Loucy (cell line): ENCODE measurements around the gene PTS.

ENCODE experiments used
- H2AFZ ChIP-seq: fragments of 200-600 bp; sonication (generic); 2 replicates; pipeline ENCODE4 v1.6.0; 2016; ENCODE audit warnings: antibody characterized with exemption, mild to moderate bottlenecking, low read length, moderate library complexity
- H3F3A ChIP-seq: fragments of 200-600 bp; 2 replicates; pipeline ENCODE4 v1.6.0; 2016; ENCODE audit warnings: antibody characterized with exemption, low read depth, mild to moderate bottlenecking
- H3K27me3 ChIP-seq: fragments of 200-600 bp; sonication (generic); 2 replicates; pipeline ENCODE4 v1.6.1; 2014; ENCODE audit warnings: low read length, mild to moderate bottlenecking; ENCODE audit not compliant: insufficient read depth, poor library complexity, severe bottlenecking
- H3K36me3 ChIP-seq: fragments of 200-600 bp; sonication (generic); 2 replicates; pipeline ENCODE4 v1.6.1; 2016; ENCODE audit warnings: low read length; ENCODE audit not compliant: insufficient read depth
- H3K4me1 ChIP-seq: fragments of 200-600 bp; sonication (generic); 2 replicates; pipeline ENCODE4 v1.5.1; 2014; ENCODE audit warnings: low read length, mild to moderate bottlenecking; ENCODE audit not compliant: insufficient read depth, poor library complexity, severe bottlenecking
- H3K4me2 ChIP-seq: fragments of 200-600 bp; sonication (generic); 2 replicates; pipeline ENCODE4 v1.6.0; 2014; ENCODE audit warnings: antibody characterized with exemption, low read length, low read depth, mild to moderate bottlenecking; ENCODE audit not compliant: poor library complexity, severe bottlenecking
- H3K4me3 ChIP-seq: fragments of 200-600 bp; sonication (generic); 2 replicates; pipeline ENCODE4 v1.5.1; 2014; ENCODE audit warnings: low read length, mild to moderate bottlenecking, mixed read lengths; ENCODE audit not compliant: poor library complexity, severe bottlenecking
- H3K79me2 ChIP-seq: fragments of 200-600 bp; sonication (generic); 2 replicates; pipeline ENCODE4 v1.6.1; 2014; ENCODE audit warnings: low read length; ENCODE audit not compliant: insufficient read depth
- H3K9ac ChIP-seq: fragments of 200-600 bp; sonication (generic); 2 replicates; pipeline ENCODE4 v1.6.0; 2014; ENCODE audit warnings: mild to moderate bottlenecking, low read depth, low read length, moderate library complexity; ENCODE audit not compliant: poor library complexity, severe bottlenecking
- H3K9me2 ChIP-seq: fragments of 200-600 bp; sonication (generic); replicated peaks from 2 replicates; pipeline ENCODE4 v1.6.1; 2016; ENCODE audit warnings: low read depth, low read length, mixed read lengths
- H3K9me3 ChIP-seq: fragments of 200-600 bp; sonication (generic); 2 replicates; pipeline ENCODE4 v1.6.1; 2014; ENCODE audit warnings: mild to moderate bottlenecking, antibody characterized with exemption, low read length, low read depth; ENCODE audit not compliant: insufficient read depth
- H4K20me1 ChIP-seq: fragments of 200-600 bp; sonication (generic); 2 replicates; pipeline ENCODE4 v1.6.0; 2014; ENCODE audit warnings: antibody characterized with exemption, low read length, mild to moderate bottlenecking; ENCODE audit not compliant: insufficient read depth, poor library complexity, severe bottlenecking
- CTCF ChIP-seq: fragments of 200-600 bp; sonication (generic); conservative IDR thresholded peaks from 2 replicates; pipeline ENCODE4 v1.5.1; 2014; ENCODE audit warnings: mild to moderate bottlenecking, antibody characterized with exemption, low read length
- EZH2phosphoT487 ChIP-seq: fragments of 200-600 bp; IDR thresholded peaks from 2 replicates; pipeline ENCODE4 v1.6.1; 2018; ENCODE audit warnings: antibody characterized with exemption, mild to moderate bottlenecking, moderate library complexity, borderline replicate concordance

The PTS gene

DNA sequence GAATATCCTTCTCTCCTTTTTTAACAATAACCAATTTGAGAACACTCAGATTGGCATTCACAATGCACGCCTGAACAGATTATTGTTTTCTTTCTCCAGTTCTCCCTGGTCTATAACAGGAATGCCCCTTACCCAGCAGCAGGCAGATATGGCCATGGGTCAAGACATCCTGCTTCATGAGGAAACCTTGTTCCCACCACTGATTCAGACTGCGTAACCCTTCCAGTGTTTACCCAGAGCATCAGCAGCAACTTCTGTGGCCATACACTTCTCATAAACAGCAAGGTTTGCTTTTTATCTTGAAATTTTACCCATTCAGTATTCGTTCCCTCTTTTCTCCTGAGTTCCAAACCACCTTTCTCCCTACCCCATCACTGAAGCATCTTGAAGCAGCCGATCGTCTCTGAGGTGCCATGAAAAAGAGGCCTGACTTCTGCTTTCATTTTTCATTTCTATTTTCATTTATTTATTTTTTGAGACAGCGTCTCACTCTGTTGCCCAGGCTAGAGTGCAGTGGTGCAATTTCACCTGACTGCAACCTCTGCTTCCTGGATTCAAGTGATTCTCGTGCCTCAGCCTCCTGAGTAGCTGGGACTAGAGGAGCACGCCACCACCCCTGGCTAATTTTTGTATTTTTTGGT lies 9.6 kb downstream of the PTS start:
- Histone ChIP-seq H3K4me3 (no peak overlapping the region), H4K20me1 (no peaks in the 10 kb centered on the region), H3K36me3 (peaks cover 24% of the 10 kb centered on the region), H3K4me2 (no peak overlapping the region), H3K9ac (no peak overlapping the region), H3K9me2 (no peaks in the 10 kb centered on the region), H3K4me1 (no peaks in the 10 kb centered on the region), H3F3A (no peaks in the 10 kb centered on the region), H2AFZ (no peak overlapping the region), H3K9me3 (no peaks in the 10 kb centered on the region), H3K79me2 (0 out of 2 replicates have a peak, but pooled peaks cover 1% of the 10 kb centered on the region), H3K27me3 (no peaks in the 10 kb centered on the region)
- TF ChIP-seq EZH2phosphoT487: no peak
- no peak for TF ChIP-seq CTCF

DNA sequence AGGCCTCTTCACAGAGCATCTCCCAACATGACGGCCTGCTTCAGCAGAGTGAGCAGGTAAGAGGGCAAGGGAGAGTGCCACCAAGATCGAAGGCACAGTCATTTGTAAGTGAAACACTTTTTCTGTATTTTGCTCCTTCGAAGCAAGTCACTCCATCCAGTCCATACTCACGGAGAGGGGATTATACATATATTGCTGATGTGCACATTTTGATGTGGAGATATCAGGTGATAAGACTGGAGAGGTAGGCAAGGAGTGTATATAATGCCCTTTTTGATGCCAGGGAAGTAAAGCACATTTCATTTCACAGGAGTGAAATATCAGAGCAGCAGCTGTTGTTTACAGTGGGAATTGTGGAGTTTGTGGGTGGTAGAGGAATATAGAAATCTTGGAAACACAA lies 11.2 kb downstream of the PTS start:
- no peaks in the 10 kb centered on the region for H3K9me3 ChIP-seq
- no peak overlapping the region for H3K4me2 ChIP-seq
- H3F3A ChIP-seq: no peaks in the 10 kb centered on the region
- H3K4me3 ChIP-seq: no peak overlapping the region
- H3K79me2 ChIP-seq: no peaks in the 10 kb centered on the region
- H3K4me1 ChIP-seq: no peaks in the 10 kb centered on the region
- H3K36me3 ChIP-seq: peaks cover 24% of the 10 kb centered on the region
- no peak overlapping the region for H2AFZ ChIP-seq
- H3K9me2 ChIP-seq: no peaks in the 10 kb centered on the region
- H3K27me3 ChIP-seq: no peaks in the 10 kb centered on the region
- no peak overlapping the region for H3K9ac ChIP-seq
- TF ChIP-seq CTCF: no peak
- no peak for TF ChIP-seq EZH2phosphoT487
- no peaks in the 10 kb centered on the region for H4K20me1 ChIP-seq

DNA sequence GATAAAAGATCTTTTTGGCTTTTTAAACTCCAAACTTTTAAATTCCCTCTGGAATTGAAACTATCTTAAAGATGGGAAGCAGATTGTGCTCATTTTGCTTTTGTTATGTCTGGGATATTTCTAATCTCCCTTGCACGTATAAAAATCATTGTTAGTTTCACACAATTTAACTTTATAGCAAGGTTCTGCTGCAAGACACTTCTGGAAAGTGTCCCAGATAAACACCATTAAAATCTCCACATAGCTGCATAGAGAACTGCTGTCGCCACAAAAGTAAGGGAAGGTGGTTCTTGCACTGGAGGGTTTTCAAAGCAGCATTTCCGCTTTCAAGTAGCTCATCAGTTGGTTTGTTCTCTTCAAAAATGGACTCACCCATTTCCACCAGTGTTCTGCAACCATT lies 11.8 kb downstream of the PTS start:
- TF ChIP-seq CTCF: no peak
- no peak for TF ChIP-seq EZH2phosphoT487
- Histone ChIP-seq H3F3A (no peaks in the 10 kb centered on the region), H3K9me2 (no peaks in the 10 kb centered on the region), H3K79me2 (no peaks in the 10 kb centered on the region), H3K9ac (no peak overlapping the region), H3K9me3 (no peaks in the 10 kb centered on the region), H3K4me3 (no peak overlapping the region), H4K20me1 (no peaks in the 10 kb centered on the region), H3K4me1 (no peaks in the 10 kb centered on the region), H3K4me2 (no peak overlapping the region), H2AFZ (no peak overlapping the region), H3K36me3 (peaks cover 24% of the 10 kb centered on the region), H3K27me3 (no peaks in the 10 kb centered on the region)
